Measurements from ENCODE around the gene PSEN1. TPM values are rescaled to one million over a fixed set of nuclear protein-coding genes. Genes with fewer than 3 reads are reported as not detected.

PSEN1 gene
- total and polyA plus RNA-seq, 2 of the 8 experiments (the other 6 are each of a cell fraction or from before 2014, with no cell fraction given) = 10.1 to 38.7 TPM

DNA sequence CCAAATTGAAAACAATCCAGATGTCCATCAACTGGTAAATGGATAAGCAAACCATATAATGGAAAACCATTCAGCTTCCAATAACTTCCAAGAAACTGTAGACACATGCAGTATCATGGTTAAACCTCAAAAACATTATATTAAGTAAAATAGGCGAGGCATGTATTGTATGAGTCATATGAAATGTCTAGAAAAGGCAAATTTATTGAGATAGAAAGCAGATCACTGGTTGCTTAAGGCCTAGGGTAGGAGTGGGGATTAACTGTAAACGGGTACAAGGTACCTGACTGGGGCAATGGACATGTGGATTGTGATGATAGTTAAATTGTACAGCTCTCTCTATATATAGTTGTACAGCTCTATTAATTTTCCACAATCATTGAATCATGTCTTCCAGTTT is 79.7 kb downstream of the PSEN1 start (continued):
- TF ChIP-seq CREB1 (IDR thresholded peaks at IDR 0.05) (no peak), SIRT6 (IDR thresholded peaks at IDR 0.05; ENCODE audit: low read length) (no peak), SUZ12 (IDR thresholded peaks at IDR 0.05; ENCODE audit: low read length) (no peak), JUND (IDR thresholded peaks at IDR 0.05; ENCODE audit: low read length) (no peak)

All from H1 (cell line).